RPMI7951 (cell line): ENCODE results near the gene CUL3. TPM values are rescaled to one million over a fixed set of nuclear protein-coding genes. Genes with fewer than 3 reads are reported as not detected.

Experiments used
- DNase-seq: peaks from one replicate; pipeline ENCODE4 v3.0.0-alpha.2; 2012; ENCODE audit warnings: low read depth
- total RNA-seq: library from RNA; depleted of rRNA; stranded (reverse); fragments of >200 nt; shearing (Covaris generic); gene quantifications from 2 replicates; pipeline ENCODE4 v1.2.3, GENCODE V29; 2014; rRNA removed

The CUL3 gene
- total RNA-seq, 1 experiment from 2014 or later = 102 TPM

GRCh38 chr2:224421065-224421464, 164.1 kb downstream of the CUL3 start:
- DNase-seq = no peak

Other genes with a start within 250 kb of the CUL3 start
- not detected in 2 replicates for gene FAM124B, start 183.3 kb downstream of the CUL3 start, total RNA-seq
- gene CCDC195, start 131.0 kb upstream of the CUL3 start, total RNA-seq = not detected in 2 replicates